Adrenal gland (tissue), 12 donors: ENCODE data around the gene PYGL. TPM values are rescaled to one million over a fixed set of nuclear protein-coding genes. Genes with fewer than 3 reads are reported as not detected.

Source experiments
- DNase-seq, 7 donors: peaks; one replicate each; pipeline ENCODE4 v3.0.0-alpha.2; 2019 to 2020
- H3K27ac ChIP-seq, 5 donors: fragments of 200-600 bp; sonication (generic) in 4 of 5; 1 replicate in 3 of 5; 2 replicates in 2 of 5; pipeline versions ENCODE4 v1.5.1 to v1.8.0; 2016 to 2020; ENCODE audit warnings: mild to moderate bottlenecking in 1 of 5
- H3K27me3 ChIP-seq: fragments of 200-600 bp; 2 replicates; pipeline ENCODE4 v1.8.0; 2021
- H3K36me3 ChIP-seq, 2 donors: fragments of 200-600 bp; replicated peaks in 1 of 2; 1 replicate in 1 of 2; 2 replicates in 1 of 2; pipeline versions ENCODE4 v1.5.1 to v1.8.0; 2018 to 2022
- H3K4me1 ChIP-seq, 2 donors: fragments of 200-600 bp; replicated peaks in 1 of 2; 1 replicate in 1 of 2; 2 replicates in 1 of 2; pipeline versions ENCODE4 v1.5.1 to v1.8.0; 2018 to 2021
- H3K4me3 ChIP-seq, 4 donors: fragments of 200-600 bp; sonication (generic) in 3 of 4; one replicate each; pipeline ENCODE4 v1.5.1; 2016 to 2018
- H3K9me3 ChIP-seq, 3 donors: fragments of 200-600 bp; sonication (generic) in 1 of 3; replicated peaks in 1 of 3; 1 replicate in 2 of 3; 2 replicates in 1 of 3; pipeline versions ENCODE4 v1.5.1 to v1.8.0; 2016 to 2021
- CTCF ChIP-seq, 6 experiments: fragments of 450-650 bp in 4 of 6; fragments of 200-600 bp in 2 of 6; sonication (generic) in 1 of 6; IDR thresholded peaks; 1 replicate in 5 of 6; 2 replicates in 1 of 6; pipeline versions ENCODE4 v1.5.1 to v1.8.0; 2016 to 2021; ENCODE audit warnings: antibody characterized with exemption in 6 of 6, mild to moderate bottlenecking in 2 of 6, moderate library complexity in 1 of 6
- POLR2A ChIP-seq, 2 donors: fragments of 450-650 bp; IDR thresholded peaks; one replicate each; pipeline ENCODE4 v1.6.1; 2017; ENCODE audit warnings: antibody characterized with exemption in 2 of 2, mild to moderate bottlenecking in 2 of 2, moderate library complexity in 1 of 2
- WGBS, 4 donors: extraction: QIAGEN DNeasy Blood & Tissue Kit in 2 of 4; methylation state at CpG; one replicate each; pipeline versions ENCODE4 v1.1.5 to v1.1.7; 2013 to 2017; 5-methylcytosine and 5-hydroxymethylcytosine counted together
- intact Hi-C, 2 donors: fragments of 100-400 bp; cut with DNase I; formaldehyde crosslinking; loops; one replicate each; pipeline versions ENCODE4 v1.14.1 to v1.15.0; 2022 to 2023
- polyA plus RNA-seq, 3 donors: library from polyadenylated mRNA; stranded (reverse); fragments of 200-250 nt in 2 of 3; fragments of 350-450 nt in 1 of 3; fragmentation: Illumina TruSeq in 1 of 3; extraction: RNeasy Lipid Tissue Mini Kit (QIAGEN cat#74804) in 1 of 3; gene quantifications; one replicate each; pipeline ENCODE4 v1.2.3, GENCODE V29; 2013 to 2014
- total RNA-seq, 9 donors: library from RNA; depleted of rRNA in 4 of 9; stranded (reverse); fragments of >200 nt in 4 of 9; fragments of 120-200 nt in 1 of 9; fragmentation: NEBNext Ultra II Directional in 1 of 9; extraction: Animal tissue kit (Norgen Biotek cat#: 25700) in 1 of 9; gene quantifications; one replicate each; pipeline versions ENCODE4 v1.1.0 to v1.2.4, GENCODE V29; 2013 to 2023
- donor health status: healthy with polysubstance abuse.
- donor health status: Bipolar disorder and iron deficiency.
- donor health status: DM: yes; HTN: yes; CAD: no.
- donor health status: DM: no; HTN: no; CAD: no.
- donor health status: DM: no; HTN: no; CAD: no.
- donor health status: DM: yes; HTN: yes; CAD: no.

PYGL gene
- total and polyA plus RNA-seq, 12 donors = 7.3 to 77.0 (median 41.8) TPM

GRCh38 chr14:50967790-50968189 is 23.5 kb upstream of the PYGL start:
- Histone ChIP-seq H3K4me1 (peaks cover 8 to 9% of the 10 kb centered on the region in 2 donors), H3K27me3 (no peaks in the 10 kb centered on the region), H3K9me3 (no peaks in the 10 kb centered on the region), H3K27ac (no peak overlapping the region), H3K4me3 (no peak overlapping the region), H3K36me3 (no peaks in the 10 kb centered on the region)
- TF ChIP-seq CTCF (IDR thresholded peaks at IDR 0.05) (no peak), POLR2A (IDR thresholded peaks at IDR 0.05) (no peak)
- intact Hi-C loops = loop anchor here in 1 of 2 donors (10.0 kb wide), 1 partner anchor 257 kb away; no protein-coding TSS in a partner anchor
- DNase-seq = no peak
- WGBS, 4 donors = 46 to 57% (median 49%) methylated on average over 2 of the region's 2 CpGs

- WGBS, 4 donors = 51 to 61% (median 60%) methylated on average over 3 of the region's 3 CpGs
- no peak for DNase-seq
Observed at GRCh38 chr14:50967103-50967502, 22.8 kb upstream of the PYGL start.

GRCh38 chr14:50964683-50965390 is 20.6 kb upstream of the PYGL start:
- no peaks in the 10 kb centered on the region for H3K9me3 ChIP-seq
- H3K27ac ChIP-seq = no peak overlapping the region
- no peaks in the 10 kb centered on the region for H3K36me3 ChIP-seq
- intact Hi-C loops = loop anchor here in 1 of 2 donors (10.0 kb wide), 1 partner anchor 260 kb away; no protein-coding TSS in a partner anchor
- H3K27me3 ChIP-seq = no peaks in the 10 kb centered on the region
- peaks cover 17 to 30% of the 10 kb centered on the region in 2 donors for H3K4me1 ChIP-seq
- DNase-seq = peak; percentile 58 to 90 (median 82)
- 30 to 33% (median 32%) methylated on average over 5 of the region's 5 CpGs for WGBS, 4 donors
- no peak overlapping the region for H3K4me3 ChIP-seq
- no peak for TF ChIP-seq POLR2A (IDR thresholded peaks at IDR 0.05)
- no peak for TF ChIP-seq CTCF (IDR thresholded peaks at IDR 0.05)

More at GRCh38 chr14:50967103-50967502, 22.8 kb upstream of the PYGL start:
- Histone ChIP-seq H3K36me3 (no peaks in the 10 kb centered on the region), H3K27ac (no peak overlapping the region), H3K27me3 (no peaks in the 10 kb centered on the region), H3K4me3 (no peak overlapping the region), H3K9me3 (no peaks in the 10 kb centered on the region), H3K4me1 (peaks cover 9 to 14% of the 10 kb centered on the region in 2 donors)
- TF ChIP-seq CTCF (IDR thresholded peaks at IDR 0.05) = no peak
- TF ChIP-seq POLR2A (IDR thresholded peaks at IDR 0.05) = no peak
- intact Hi-C loops = loop anchor here in 1 of 2 donors (10.0 kb wide), 1 partner anchor 258 kb away; no protein-coding TSS in a partner anchor

- 65 to 84% (median 78%) methylated on average over 5 of the region's 5 CpGs for WGBS, 4 donors
- peaks cover 17 to 30% of the 10 kb centered on the region in 2 donors for H3K4me1 ChIP-seq
- no peak overlapping the region for H3K4me3 ChIP-seq
- intact Hi-C loops = loop anchor here in 1 of 2 donors (10.0 kb wide), 1 partner anchor 261 kb away; no protein-coding TSS in a partner anchor
- H3K27ac ChIP-seq = no peak overlapping the region
- TF ChIP-seq POLR2A (IDR thresholded peaks at IDR 0.05) = no peak
- no peak for TF ChIP-seq CTCF (IDR thresholded peaks at IDR 0.05)
- no peaks in the 10 kb centered on the region for H3K36me3 ChIP-seq
- DNase-seq = no peak
- no peaks in the 10 kb centered on the region for H3K27me3 ChIP-seq
- no peaks in the 10 kb centered on the region for H3K9me3 ChIP-seq
Observed at GRCh38 chr14:50963919-50964318, 19.6 kb upstream of the PYGL start.
